Measurements from ENCODE around the gene LTBR.

The LTBR gene

DNA sequence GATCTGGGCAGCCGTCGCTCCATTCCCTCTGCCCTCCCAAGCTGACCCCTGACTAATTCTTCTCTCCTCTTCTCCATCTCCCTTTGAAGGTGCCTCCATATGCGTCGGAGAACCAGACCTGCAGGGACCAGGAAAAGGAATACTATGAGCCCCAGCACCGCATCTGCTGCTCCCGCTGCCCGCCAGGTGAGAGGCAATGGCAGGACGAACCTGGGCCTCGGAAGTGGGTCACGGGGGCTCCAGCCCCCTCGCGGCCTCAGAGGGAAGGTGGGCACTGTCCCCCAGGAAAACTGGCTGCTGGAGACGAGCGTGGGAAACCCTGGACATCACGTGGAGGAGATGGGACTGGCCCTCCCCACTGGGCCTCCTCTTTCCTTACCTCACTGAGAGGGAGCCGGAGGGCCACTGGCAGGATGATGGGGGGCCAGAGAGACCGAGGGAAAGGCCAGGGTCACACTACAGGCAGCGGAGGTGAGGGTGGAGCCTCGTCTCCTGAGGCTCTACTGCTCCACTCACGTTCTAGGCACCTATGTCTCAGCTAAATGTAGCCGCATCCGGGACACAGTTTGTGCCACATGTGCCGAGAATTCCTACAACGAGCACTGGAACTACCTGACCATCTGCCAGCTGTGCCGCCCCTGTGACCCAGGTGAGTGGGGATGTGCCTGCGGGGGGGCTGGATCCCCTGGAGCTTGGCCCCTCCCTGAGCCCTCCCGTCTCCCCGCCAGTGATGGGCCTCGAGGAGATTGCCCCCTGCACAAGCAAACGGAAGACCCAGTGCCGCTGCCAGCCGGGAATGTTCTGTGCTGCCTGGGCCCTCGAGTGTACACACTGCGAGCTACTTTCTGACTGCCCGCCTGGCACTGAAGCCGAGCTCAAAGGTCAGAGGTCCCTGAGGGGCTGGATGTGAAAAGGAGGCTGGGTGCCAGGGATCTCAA, 806 bp downstream of the LTBR start:
- TF ChIP-seq POLR2AphosphoS5 (IDR thresholded peaks at IDR 0.05; ENCODE audit: low read depth, low read length), result no peak
- TF ChIP-seq SIN3A (IDR thresholded peaks at IDR 0.05; ENCODE audit: borderline replicate concordance, insufficient read depth, low read length), result no peak
- no peak for TF ChIP-seq FOXP2 (optimal IDR thresholded peaks at IDR 0.05; ENCODE audit: borderline replicate concordance, extremely low read depth, extremely low read length, insufficient read depth)
- TF ChIP-seq TAF1 (IDR thresholded peaks at IDR 0.05; ENCODE audit: borderline replicate concordance, insufficient read depth, low read length), result no peak
- no peak for TF ChIP-seq REST (IDR thresholded peaks at IDR 0.05; ENCODE audit: insufficient read depth in 1 of 2, low read depth in 2 of 2, low read length in 2 of 2)

DNA sequence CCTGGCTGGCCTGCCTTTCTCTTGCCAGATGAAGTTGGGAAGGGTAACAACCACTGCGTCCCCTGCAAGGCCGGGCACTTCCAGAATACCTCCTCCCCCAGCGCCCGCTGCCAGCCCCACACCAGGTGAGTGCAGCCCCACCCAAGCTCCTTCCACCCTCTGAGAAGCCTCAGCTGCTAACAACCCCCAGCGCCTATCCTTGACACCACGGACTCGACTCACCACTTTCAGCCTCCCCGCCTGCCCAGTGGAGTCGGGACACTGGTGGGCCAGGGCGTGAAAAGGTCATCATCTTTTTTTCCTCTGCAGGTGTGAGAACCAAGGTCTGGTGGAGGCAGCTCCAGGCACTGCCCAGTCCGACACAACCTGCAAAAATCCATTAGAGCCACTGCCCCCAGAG, 2.1 kb downstream of the LTBR start:
- TF ChIP-seq FOXP2 (optimal IDR thresholded peaks at IDR 0.05; ENCODE audit: borderline replicate concordance, extremely low read depth, extremely low read length, insufficient read depth) (no peak), REST (IDR thresholded peaks at IDR 0.05; ENCODE audit: insufficient read depth in 1 of 2, low read depth in 2 of 2, low read length in 2 of 2) (no peak), SIN3A (IDR thresholded peaks at IDR 0.05; ENCODE audit: borderline replicate concordance, insufficient read depth, low read length) (no peak), TAF1 (IDR thresholded peaks at IDR 0.05; ENCODE audit: borderline replicate concordance, insufficient read depth, low read length) (no peak), POLR2AphosphoS5 (IDR thresholded peaks at IDR 0.05; ENCODE audit: low read depth, low read length) (no peak)

DNA sequence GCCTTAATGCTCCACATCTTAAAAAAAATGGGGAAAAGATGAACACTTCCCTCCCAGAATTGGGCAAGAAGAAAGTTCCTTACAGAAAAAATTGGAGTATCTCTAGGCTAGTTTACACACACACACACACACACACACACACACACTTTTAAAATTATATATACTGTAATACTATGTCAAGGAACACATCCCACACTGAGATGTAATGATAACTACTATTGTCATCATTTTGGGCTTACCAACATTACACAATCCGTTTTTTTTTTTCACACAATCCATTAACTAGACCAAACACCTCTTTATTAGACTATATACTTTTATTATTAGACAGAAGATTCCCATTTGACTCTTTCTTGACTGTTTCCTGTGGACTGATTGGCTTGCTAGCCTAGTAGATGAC, 2.5 kb downstream of the LTBR start:
- no peak for TF ChIP-seq REST (IDR thresholded peaks at IDR 0.05; ENCODE audit: insufficient read depth in 1 of 2, low read depth in 2 of 2, low read length in 2 of 2)
- no peak for TF ChIP-seq TAF1 (IDR thresholded peaks at IDR 0.05; ENCODE audit: borderline replicate concordance, insufficient read depth, low read length)
- TF ChIP-seq SIN3A (IDR thresholded peaks at IDR 0.05; ENCODE audit: borderline replicate concordance, insufficient read depth, low read length), result no peak
- no peak for TF ChIP-seq POLR2AphosphoS5 (IDR thresholded peaks at IDR 0.05; ENCODE audit: low read depth, low read length)
- no peak for TF ChIP-seq FOXP2 (optimal IDR thresholded peaks at IDR 0.05; ENCODE audit: borderline replicate concordance, extremely low read depth, extremely low read length, insufficient read depth)

GRCh38 chr12:6387541-6387940, 3.6 kb downstream of the LTBR start:
- TF ChIP-seq POLR2AphosphoS5 (IDR thresholded peaks at IDR 0.05; ENCODE audit: low read depth, low read length) (no peak), FOXP2 (optimal IDR thresholded peaks at IDR 0.05; ENCODE audit: borderline replicate concordance, extremely low read depth, extremely low read length, insufficient read depth) (no peak), SIN3A (IDR thresholded peaks at IDR 0.05; ENCODE audit: borderline replicate concordance, insufficient read depth, low read length) (no peak), TAF1 (IDR thresholded peaks at IDR 0.05; ENCODE audit: borderline replicate concordance, insufficient read depth, low read length) (no peak), REST (IDR thresholded peaks at IDR 0.05; ENCODE audit: insufficient read depth in 1 of 2, low read depth in 2 of 2, low read length in 2 of 2) (no peak)

All from PFSK-1 (cell line).